Measurements from ENCODE around the gene IFNA14. TPM values are rescaled to one million over a fixed set of nuclear protein-coding genes. Genes with fewer than 3 reads are reported as not detected.
"Not testable (repeated sequence)": the region's sequence is repeated elsewhere in the genome, so short reads cannot be mapped to it uniquely, and the experiment has no call there.

IFNA14 gene
- total and polyA plus RNA-seq, 9 donors: not detected

DNA sequence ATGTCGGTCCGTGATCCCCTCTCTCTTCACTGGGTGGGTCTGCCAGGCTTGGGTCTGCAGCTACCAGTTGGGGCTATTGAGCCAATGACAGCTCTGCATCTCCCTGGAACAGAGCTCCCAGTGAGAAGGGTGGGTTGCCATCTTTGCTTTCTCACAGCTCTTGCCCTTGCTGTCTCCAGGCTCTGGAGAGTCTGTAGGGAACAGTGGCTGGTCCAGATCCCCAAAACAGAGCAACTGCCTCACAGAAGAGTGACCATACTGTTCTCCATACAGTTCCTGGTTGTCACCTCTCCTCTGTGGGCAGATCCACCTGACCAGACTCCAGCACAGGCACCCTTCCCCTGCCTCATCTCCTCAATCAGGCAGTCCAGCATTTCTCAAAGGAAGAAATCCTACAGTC lies 6.5 kb downstream of the IFNA14 start:
- Histone ChIP-seq H3K36me3 (no peaks in the 10 kb centered on the region), H3K27me3 (no peaks in the 10 kb centered on the region), H3K27ac (no peak overlapping the region), H3K4me1 (ENCODE audit: insufficient read depth) (no peaks in the 10 kb centered on the region), H3K4me3 (no peak overlapping the region), H3K9me3 (no peaks in the 10 kb centered on the region)
- intact Hi-C loops (cut with DNase I): no loop called here
- DNase-seq: no peak
- WGBS, 3 donors: 83 to 92% (median 92%) methylated on average over 2 of the region's 2 CpGs
- TF ChIP-seq, protein P1, sequence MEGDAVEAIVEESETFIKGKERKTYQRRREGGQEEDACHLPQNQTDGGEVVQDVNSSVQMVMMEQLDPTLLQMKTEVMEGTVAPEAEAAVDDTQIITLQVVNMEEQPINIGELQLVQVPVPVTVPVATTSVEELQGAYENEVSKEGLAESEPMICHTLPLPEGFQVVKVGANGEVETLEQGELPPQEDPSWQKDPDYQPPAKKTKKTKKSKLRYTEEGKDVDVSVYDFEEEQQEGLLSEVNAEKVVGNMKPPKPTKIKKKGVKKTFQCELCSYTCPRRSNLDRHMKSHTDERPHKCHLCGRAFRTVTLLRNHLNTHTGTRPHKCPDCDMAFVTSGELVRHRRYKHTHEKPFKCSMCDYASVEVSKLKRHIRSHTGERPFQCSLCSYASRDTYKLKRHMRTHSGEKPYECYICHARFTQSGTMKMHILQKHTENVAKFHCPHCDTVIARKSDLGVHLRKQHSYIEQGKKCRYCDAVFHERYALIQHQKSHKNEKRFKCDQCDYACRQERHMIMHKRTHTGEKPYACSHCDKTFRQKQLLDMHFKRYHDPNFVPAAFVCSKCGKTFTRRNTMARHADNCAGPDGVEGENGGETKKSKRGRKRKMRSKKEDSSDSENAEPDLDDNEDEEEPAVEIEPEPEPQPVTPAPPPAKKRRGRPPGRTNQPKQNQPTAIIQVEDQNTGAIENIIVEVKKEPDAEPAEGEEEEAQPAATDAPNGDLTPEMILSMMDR (IDR thresholded peaks at IDR 0.05): no peak
- TF ChIP-seq POLR2A (IDR thresholded peaks at IDR 0.05) (no peak), EP300 (IDR thresholded peaks at IDR 0.05) (no peak)

DNA sequence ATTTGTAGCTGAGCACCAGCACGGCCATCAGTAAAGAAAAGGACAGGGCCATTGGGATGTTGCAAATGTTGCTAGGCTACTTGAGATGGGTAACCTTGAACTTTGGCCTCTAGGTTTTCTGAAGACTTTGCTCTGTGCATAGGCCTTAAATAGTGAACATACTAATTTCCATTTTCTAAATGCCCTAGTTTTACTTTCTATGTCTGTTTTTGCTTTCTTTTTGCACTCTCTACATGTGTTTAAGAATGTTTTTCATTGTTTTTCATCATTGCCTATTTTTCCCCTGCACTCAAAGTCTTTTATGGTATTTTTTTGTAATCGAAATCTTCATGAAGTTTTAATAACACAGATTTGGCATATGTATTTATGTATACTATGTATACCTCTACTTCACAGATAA lies 11.7 kb downstream of the IFNA14 start, which contains the start of gene IFNA17:
Gene IFNA17 (minus strand): TSS at position 101 of the 400 bp plus-strand sequence. CDS start 49 bp downstream, at position 52.
- no peaks in the 10 kb centered on the region for H3K4me1 ChIP-seq (ENCODE audit: insufficient read depth)
- H3K27ac ChIP-seq: no peak within 1 kb of the TSS
- H3K27me3 ChIP-seq: no peaks in the 10 kb centered on the region
- TF ChIP-seq POLR2A (IDR thresholded peaks at IDR 0.05): no peak
- no peak for TF ChIP-seq EP300 (IDR thresholded peaks at IDR 0.05)
- TF ChIP-seq, protein P1 (IDR thresholded peaks at IDR 0.05): no peak
- intact Hi-C loops (cut with DNase I): no loop called here
- WGBS, 3 donors: 60 to 62% (median 61%) methylated on average over 2 of the region's 2 CpGs
- no peaks in the 10 kb centered on the region for H3K36me3 ChIP-seq
- no peak for DNase-seq
- no peaks in the 10 kb centered on the region for H3K9me3 ChIP-seq
- H3K4me3 ChIP-seq: no peak within 1 kb of the TSS

DNA sequence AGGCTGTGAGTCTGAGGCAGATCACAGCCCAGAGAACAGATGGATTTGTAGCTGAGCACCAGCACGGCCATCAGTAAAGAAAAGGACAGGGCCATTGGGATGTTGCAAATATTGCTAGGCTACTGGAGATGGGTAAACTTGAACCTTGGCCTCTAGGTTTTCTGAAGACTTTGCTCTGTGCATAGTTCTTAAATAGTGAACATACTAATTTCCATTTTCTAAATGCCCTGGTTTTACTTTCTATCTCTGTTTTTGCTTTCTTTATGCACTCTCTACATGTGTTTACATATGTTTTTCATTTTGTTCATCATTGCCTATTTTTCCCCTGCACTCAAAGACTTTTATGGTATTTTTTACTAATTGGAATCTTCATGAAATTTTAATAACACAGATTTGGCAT lies 22.6 kb downstream of the IFNA14 start, which contains the start of gene IFNA16:
Gene IFNA16 (minus strand): TSS at position 101 of the 400 bp plus-strand sequence. CDS start 6 bp downstream, at position 95.
- DNase-seq; intact Hi-C loops (cut with DNase I); H3K27ac ChIP-seq; H3K4me3 ChIP-seq; H3K9me3 ChIP-seq; H3K4me1 ChIP-seq (ENCODE audit: insufficient read depth); H3K36me3 ChIP-seq; H3K27me3 ChIP-seq: not testable (repeated sequence)
- WGBS, 3 donors: 72 to 92% (median 88%) methylated on average over 1 of the region's 1 CpG

DNA sequence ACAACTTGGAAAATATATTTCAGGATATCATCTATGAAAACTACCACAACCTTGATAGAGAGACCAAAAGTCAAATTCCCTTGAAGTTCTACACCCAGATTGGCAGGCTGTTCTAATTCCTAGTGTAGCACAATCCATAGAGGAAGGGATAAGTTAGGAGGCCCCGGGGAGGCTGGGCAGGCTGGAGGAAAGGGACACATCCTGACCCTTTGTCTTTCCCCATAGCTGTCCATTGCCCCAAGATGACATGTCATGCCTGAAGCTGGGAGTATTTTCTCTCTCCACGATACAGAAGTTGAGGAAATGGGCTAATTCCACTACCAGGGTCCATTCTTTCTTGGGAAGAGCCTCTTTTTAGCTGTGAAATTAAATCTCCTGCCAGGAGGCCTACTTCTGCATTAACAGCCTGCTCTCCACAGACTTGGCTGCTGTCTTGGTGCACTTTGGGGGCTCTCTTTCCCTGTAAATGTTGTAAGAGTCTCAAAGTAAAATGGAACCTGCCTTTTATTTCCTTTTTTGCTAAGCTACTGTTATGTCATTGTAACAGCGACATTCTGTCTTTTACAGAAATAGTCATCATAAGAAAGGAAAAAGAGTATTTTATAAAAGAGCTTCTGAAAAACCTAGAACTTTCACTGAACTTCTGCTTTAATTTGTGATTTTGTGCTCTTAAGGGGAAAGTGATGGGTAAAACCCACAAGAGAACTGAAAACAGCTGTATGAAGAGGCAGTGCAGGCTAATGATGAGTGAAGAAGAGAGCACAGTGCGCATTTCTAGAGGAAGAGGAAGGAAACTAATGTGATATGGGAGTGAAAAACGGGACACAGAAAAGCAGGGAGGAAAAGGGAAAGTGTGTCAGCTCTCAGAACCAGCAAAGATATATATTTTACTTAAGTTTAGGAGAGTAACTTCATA lies 26.1 kb downstream of the IFNA14 start:
- intact Hi-C loops (cut with DNase I); H3K27ac ChIP-seq; H3K9me3 ChIP-seq; H3K4me3 ChIP-seq; DNase-seq; H3K36me3 ChIP-seq; H3K27me3 ChIP-seq; H3K4me1 ChIP-seq (ENCODE audit: insufficient read depth): not testable (repeated sequence)
- 43 to 51% (median 45%) methylated on average over 5 of the region's 5 CpGs for WGBS, 3 donors

DNA sequence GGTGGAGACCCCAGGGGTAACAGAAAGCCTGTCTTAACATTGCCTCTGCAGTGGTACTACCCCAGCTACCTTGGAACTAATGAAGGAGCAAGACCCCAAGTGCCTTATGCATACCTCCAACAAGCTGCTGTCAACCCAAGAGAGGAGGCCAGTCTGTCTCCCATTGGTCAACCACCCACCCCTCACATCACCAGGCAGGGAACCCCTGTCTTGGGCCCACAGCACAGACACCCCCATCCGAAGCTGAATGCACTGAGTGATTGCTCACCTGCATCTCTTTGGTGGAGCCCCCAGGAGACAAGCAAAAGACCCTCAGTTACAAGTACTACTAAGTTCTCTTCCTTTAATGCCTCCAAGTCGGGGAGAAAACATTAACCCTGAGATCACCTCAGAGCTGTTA lies 27.6 kb downstream of the IFNA14 start:
- intact Hi-C loops (cut with DNase I); H3K36me3 ChIP-seq; H3K4me1 ChIP-seq (ENCODE audit: insufficient read depth); H3K27ac ChIP-seq; H3K9me3 ChIP-seq; H3K4me3 ChIP-seq; H3K27me3 ChIP-seq; DNase-seq: not testable (repeated sequence)
- 51 to 60% (median 55%) methylated on average over 1 to 2 of the region's 2 CpGs for WGBS, 3 donors

DNA sequence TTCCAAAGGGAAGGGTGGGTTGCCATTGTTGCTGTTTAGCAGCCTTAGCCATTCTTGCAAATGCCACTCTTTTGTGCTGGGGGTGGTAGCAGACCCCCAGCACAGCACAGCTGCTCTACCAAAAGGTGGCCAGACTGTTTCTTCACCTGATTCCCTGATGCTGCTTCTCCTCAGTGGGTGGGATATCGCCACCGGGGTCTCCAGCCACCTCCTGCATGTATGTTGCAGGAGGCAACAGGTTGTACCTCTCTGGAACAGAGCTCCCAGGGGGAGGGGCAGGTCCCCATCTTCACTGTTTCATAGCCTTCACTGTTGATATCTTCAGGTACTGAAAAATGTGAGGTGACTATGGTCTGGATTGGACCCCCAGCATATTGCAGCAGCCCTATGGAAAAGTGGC lies 29.0 kb downstream of the IFNA14 start:
- intact Hi-C loops (cut with DNase I); H3K9me3 ChIP-seq; H3K27me3 ChIP-seq; H3K27ac ChIP-seq; H3K36me3 ChIP-seq; DNase-seq; H3K4me3 ChIP-seq; H3K4me1 ChIP-seq (ENCODE audit: insufficient read depth): not testable (repeated sequence)
- 82 to 95% (median 89%) methylated on average over 2 of the region's 2 CpGs for WGBS, 3 donors
